Tibial artery (tissue), 4 donors: ENCODE results near the gene STIP1.

ENCODE experiments used
- DNase-seq, 2 donors: peaks; one replicate each; pipeline ENCODE4 v3.0.0-alpha.2; 2019
- H3K27ac ChIP-seq, 2 donors: fragments of 200-600 bp; sonication (generic) in 1 of 2; 1 replicate in 1 of 2; 2 replicates in 1 of 2; pipeline ENCODE4 v1.5.1; 2018 to 2019; ENCODE audit warnings: mild to moderate bottlenecking in 1 of 2
- H3K27me3 ChIP-seq, 2 donors: fragments of 200-600 bp; sonication (generic) in 1 of 2; one replicate each; pipeline versions ENCODE4 v1.5.1 to v1.6.0; 2016 to 2019
- H3K36me3 ChIP-seq, 3 donors: fragments of 200-600 bp; sonication (generic) in 2 of 3; one replicate each; pipeline ENCODE4 v1.5.1; 2016 to 2019; ENCODE audit warnings: mild to moderate bottlenecking in 2 of 3
- H3K4me1 ChIP-seq, 4 donors: fragments of 200-600 bp; sonication (generic) in 2 of 4; 1 replicate in 3 of 4; 2 replicates in 1 of 4; pipeline ENCODE4 v1.5.1; 2016 to 2019
- H3K4me3 ChIP-seq, 2 donors: fragments of 200-600 bp; sonication (generic) in 1 of 2; 1 replicate in 1 of 2; 2 replicates in 1 of 2; pipeline ENCODE4 v1.5.1; 2018 to 2019; ENCODE audit warnings: mild to moderate bottlenecking in 2 of 2
- H3K9me3 ChIP-seq, 3 donors: fragments of 200-600 bp; sonication (generic) in 1 of 3; one replicate each; pipeline ENCODE4 v1.5.1; 2016 to 2019
- CTCF ChIP-seq, 2 experiments: fragments of 200-600 bp in 1 of 2; fragments of 450-650 bp in 1 of 2; IDR thresholded peaks; one replicate each; pipeline ENCODE4 v1.5.1; 2017 to 2019; ENCODE audit warnings: antibody characterized with exemption in 2 of 2, mild to moderate bottlenecking in 1 of 2, moderate library complexity in 1 of 2
- intact Hi-C: fragments of 100-400 bp; cut with DNase I; formaldehyde crosslinking; loops from one replicate; pipeline ENCODE4 v1.15.0; 2023; ENCODE audit warnings: low total_unique reads

The STIP1 gene

GRCh38 chr11:64176751-64177150, 9.2 kb upstream of the STIP1 start:
- intact Hi-C loops: no loop called here
- Histone ChIP-seq H3K36me3 (no peaks in the 10 kb centered on the region), H3K9me3 (no peaks in the 10 kb centered on the region), H3K27ac (no peak overlapping the region), H3K27me3 (no peaks in the 10 kb centered on the region), H3K4me1 (peaks cover 0 to 15% (median 12%) of the 10 kb centered on the region in 4 donors), H3K4me3 (no peak overlapping the region)
- TF ChIP-seq CTCF (IDR thresholded peaks at IDR 0.05): no peak
- DNase-seq: no peak

GRCh38 chr11:64178203-64178602, 7.8 kb upstream of the STIP1 start:
- Histone ChIP-seq H3K27ac (no peak overlapping the region), H3K27me3 (no peaks in the 10 kb centered on the region), H3K4me1 (peaks cover 0 to 28% (median 19%) of the 10 kb centered on the region in 4 donors), H3K36me3 (no peaks in the 10 kb centered on the region), H3K9me3 (no peaks in the 10 kb centered on the region), H3K4me3 (no peak overlapping the region)
- intact Hi-C loops: no loop called here
- TF ChIP-seq CTCF (IDR thresholded peaks at IDR 0.05): no peak
- DNase-seq: no peak

DNA sequence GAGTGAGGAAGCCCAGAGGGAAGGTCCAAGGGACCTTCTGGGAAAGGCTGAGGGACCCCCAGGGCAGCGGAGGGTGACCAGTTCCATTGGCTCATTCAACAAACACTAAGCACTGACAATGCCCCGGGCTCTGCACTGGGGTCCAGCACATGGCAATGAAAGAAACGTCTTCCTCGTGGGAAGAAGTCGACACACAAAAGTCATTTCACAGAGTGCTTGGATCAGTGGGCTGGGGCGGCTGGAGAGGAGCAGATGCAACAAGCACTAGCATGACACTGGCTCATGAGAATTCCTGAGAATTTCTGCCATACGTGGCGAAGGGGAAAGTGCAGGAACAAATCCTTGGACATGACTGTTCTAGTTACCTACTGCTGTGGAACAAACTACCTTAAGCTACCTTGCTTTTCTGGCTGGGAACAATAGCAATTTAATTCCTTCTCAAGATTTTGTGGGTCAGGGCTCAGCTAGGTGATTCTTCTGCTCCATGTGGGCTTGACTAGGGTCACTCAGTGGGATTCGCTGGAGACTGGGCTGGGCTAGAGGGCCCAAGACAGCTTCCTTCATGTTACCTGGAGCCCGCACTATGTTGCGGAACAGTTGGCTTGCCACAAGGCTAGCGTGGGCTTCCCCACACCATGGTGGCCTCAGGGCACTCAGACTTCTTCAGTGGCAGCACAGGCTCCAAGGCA, 6.9 kb upstream of the STIP1 start:
- H3K4me3 ChIP-seq: no peak overlapping the region
- no peaks in the 10 kb centered on the region for H3K27me3 ChIP-seq
- no peak for TF ChIP-seq CTCF (IDR thresholded peaks at IDR 0.05)
- no peak overlapping the region for H3K27ac ChIP-seq
- H3K4me1 ChIP-seq: peaks cover 0 to 36% (median 27%) of the 10 kb centered on the region in 4 donors
- intact Hi-C loops: no loop called here
- H3K9me3 ChIP-seq: no peaks in the 10 kb centered on the region
- H3K36me3 ChIP-seq: no peaks in the 10 kb centered on the region
- no peak for DNase-seq

DNA sequence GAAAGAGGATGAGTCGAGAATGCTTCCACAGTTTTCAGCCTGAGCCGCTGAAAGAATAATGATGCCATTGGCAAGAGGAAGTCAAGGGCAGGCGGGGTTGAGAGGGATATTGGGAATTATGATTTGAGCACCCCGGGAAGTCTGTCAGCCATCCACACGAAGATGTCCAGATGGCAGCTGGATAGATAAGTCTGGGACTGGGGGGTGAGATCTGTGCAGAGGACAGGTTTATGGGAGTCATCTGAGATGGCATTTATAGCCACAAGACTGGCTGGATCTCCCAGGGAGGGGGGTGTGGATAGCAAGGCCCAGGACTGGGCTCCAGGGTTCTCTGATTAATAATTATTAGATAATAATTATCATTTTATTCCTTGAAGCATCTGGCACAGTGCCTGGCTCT, 5.1 kb upstream of the STIP1 start:
- Histone ChIP-seq H3K36me3 (no peaks in the 10 kb centered on the region), H3K4me3 (peak overlapping the region; percentile 7 to 26), H3K27me3 (no peaks in the 10 kb centered on the region), H3K4me1 (peaks cover 0 to 44% (median 33%) of the 10 kb centered on the region in 4 donors), H3K27ac (peak overlapping the region; percentile 75 to 88), H3K9me3 (no peaks in the 10 kb centered on the region)
- no peak for DNase-seq
- intact Hi-C loops: no loop called here
- no peak for TF ChIP-seq CTCF (IDR thresholded peaks at IDR 0.05)

DNA sequence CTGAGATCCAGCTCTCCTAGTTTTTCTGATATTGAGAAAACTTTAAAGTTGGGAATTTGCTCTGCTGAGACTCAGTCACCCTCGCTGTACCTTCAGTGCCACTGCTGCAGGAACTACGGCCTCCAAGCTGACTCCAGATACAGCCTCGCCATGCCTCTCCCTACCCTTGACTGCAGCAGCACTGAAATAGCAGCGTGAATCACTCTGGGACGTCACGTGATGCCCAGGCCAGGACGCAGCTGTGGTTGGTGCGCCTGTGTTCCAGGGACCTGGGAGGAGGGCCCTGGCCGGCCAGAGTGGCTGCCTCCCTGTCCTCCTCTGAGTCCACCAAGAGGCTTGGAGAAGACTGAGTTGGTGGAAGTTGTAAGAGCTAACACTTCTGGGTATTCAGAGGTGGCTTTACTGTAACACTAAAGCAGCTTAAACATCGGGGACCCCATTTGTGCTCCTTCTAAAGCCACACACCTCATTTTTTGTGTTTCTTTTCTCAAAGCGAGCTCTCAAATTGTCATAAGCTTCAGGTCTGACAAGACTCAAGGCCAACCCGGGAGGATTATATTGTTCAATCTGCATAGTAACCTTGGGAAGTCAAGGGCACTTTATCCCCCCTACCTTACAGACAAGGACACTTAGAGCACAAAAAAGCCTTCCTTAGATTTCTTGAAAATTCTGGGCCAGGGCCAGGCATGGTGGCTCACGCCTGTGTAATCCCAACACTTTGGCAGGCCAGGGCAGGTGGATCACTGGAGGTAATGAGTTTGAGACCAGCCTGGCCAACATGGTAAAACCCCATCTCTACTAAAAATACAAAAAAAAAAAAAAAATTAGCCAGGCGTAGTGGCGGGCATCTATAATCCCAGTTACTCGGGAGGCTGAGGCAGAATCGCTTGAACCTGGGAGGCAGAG, 4.2 kb upstream of the STIP1 start:
- Histone ChIP-seq H3K27me3 (no peaks in the 10 kb centered on the region), H3K36me3 (no peaks in the 10 kb centered on the region), H3K4me1 (peaks cover 0 to 44% (median 33%) of the 10 kb centered on the region in 4 donors), H3K4me3 (peak overlapping the region; percentile 7 to 26), H3K9me3 (no peaks in the 10 kb centered on the region), H3K27ac (peak overlapping the region; percentile 75 to 88)
- intact Hi-C loops: no loop called here
- no peak for TF ChIP-seq CTCF (IDR thresholded peaks at IDR 0.05)
- peak; percentile 97 for DNase-seq
